ENCODE measurements around the gene ACAA2.

DNA sequence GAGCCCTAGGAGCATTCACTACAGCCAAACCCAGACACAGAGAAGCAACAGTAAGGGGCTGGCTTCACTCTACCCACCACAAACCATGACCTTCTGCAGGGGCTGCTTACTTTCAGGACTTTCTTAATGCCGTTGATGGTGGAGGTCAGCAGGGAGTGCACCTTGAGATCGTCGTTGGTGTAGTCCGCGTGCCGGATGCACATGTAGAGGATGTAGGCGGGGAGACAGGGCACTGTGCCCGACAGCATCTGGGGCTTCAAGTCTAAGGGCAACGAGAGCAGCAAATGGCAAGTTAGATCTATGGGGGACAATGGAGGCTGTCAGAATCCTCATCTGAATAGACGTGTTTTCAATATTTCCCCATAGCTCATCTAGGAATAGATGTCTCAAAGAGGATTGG, 29.8 kb upstream of the ACAA2 start:
- no peak for TF ChIP-seq EZH2 (IDR thresholded peaks at IDR 0.05; ENCODE audit: borderline replicate concordance, low read depth, low read length, poor library complexity, severe bottlenecking)
- TF ChIP-seq, protein P1, sequence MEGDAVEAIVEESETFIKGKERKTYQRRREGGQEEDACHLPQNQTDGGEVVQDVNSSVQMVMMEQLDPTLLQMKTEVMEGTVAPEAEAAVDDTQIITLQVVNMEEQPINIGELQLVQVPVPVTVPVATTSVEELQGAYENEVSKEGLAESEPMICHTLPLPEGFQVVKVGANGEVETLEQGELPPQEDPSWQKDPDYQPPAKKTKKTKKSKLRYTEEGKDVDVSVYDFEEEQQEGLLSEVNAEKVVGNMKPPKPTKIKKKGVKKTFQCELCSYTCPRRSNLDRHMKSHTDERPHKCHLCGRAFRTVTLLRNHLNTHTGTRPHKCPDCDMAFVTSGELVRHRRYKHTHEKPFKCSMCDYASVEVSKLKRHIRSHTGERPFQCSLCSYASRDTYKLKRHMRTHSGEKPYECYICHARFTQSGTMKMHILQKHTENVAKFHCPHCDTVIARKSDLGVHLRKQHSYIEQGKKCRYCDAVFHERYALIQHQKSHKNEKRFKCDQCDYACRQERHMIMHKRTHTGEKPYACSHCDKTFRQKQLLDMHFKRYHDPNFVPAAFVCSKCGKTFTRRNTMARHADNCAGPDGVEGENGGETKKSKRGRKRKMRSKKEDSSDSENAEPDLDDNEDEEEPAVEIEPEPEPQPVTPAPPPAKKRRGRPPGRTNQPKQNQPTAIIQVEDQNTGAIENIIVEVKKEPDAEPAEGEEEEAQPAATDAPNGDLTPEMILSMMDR (conservative IDR thresholded peaks at IDR 0.05; ENCODE audit: low read depth, low read length), result no peak

All from A673 (cell line).